ENCODE measurements around the gene GCK.
"Not testable (repeated sequence)": the region's sequence is repeated elsewhere in the genome, so short reads cannot be mapped to it uniquely, and the experiment has no call there.

Gene GCK

DNA sequence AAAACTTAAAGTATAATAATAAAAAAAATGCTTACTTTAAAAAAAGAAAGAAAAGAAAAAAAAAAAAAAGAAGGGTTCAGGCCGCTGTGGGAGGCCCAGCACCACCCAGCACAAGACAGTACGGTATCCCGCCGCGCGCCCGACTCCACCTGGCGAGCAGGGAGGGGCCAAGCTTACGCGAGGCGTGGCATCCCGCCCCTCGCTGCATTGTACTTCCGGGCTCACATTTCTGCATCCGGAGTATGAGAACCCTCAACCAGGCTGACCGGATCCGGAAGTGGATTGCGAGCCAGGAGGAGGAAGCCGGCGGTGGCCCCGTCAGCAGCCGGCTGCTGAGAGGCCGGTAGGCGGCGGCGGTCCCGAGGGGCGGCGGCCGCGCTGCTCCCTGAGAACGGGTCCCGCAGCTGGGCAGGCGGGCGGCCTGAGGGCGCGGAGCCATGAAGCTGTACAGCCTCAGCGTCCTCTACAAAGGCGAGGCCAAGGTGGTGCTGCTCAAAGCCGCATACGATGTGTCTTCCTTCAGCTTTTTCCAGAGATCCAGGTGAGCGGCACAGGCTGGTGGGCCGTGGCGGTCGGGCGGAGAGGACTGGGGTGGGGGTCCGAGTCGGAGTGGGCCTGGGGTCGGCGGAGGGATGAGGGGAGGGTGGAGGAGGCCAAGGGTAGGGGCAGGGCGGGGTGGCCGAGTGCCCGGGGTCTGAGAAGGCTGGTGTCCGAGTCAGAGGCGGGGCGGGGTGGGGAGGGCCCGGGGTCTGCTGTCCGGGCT is 11.6 kb upstream of the GCK start, which contains the start of gene YKT6:
Gene YKT6 (plus strand): TSS at position 280 of the 763 bp plus-strand sequence. CDS start 158 bp downstream, at position 438.
- peak; percentile 95 to 97 for DNase-seq

DNA sequence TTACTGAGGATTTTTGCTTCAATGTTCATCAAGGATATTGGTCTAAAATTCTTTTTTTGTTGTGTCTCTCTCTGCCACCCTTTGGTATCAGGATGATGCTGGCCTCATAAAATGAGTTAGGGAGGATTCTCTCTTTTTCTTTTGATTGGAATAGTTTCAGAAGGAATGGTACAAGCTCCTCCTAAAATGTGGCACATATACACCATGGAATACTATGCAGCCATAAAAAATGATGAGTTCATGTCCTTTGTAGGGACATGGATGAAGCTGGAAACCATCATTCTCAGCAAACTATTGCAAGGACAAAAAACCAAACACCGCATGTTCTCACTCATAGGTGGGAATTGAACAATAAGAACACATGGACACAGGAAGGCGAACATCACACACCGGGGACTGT is 10.9 kb upstream of the GCK start:
- not testable (repeated sequence) for DNase-seq

DNA sequence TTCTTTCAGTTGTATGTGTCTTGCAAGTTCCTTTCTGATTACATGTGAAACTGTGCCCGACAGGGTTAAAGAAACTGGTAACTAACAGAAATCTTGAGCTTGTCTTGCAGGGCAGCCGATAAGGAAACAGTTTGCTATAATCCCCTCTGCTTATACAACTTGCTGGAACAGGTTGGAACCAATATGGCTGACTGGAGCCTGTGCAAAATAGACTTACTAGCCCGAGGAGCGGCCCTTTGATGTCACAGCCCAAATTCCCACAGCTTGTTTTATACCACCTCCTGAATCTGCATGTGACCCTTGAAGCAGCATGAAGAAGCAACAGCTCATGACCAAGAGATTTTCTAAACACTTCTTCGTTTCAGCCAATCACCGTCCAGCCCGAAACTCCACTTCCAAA is 8.2 kb upstream of the GCK start:
- no peak for DNase-seq

GRCh38 chr7:44196450-44196872 is 7.2 kb upstream of the GCK start:
- DNase-seq, result peak; percentile 56 to 73

GRCh38 chr7:44195889-44196288 is 6.7 kb upstream of the GCK start:
- DNase-seq, result peak in 1 of 2 donors; percentile 14

GRCh38 chr7:44194562-44195145 is 5.4 kb upstream of the GCK start:
- no peak for DNase-seq

- no peak for DNase-seq
Measured at GRCh38 chr7:44194069-44194468, 4.8 kb upstream of the GCK start.

- no peak for DNase-seq
Measured at GRCh38 chr7:44193011-44193802, 4.0 kb upstream of the GCK start.

- DNase-seq, result no peak
Measured at GRCh38 chr7:44191171-44191570, 1.9 kb upstream of the GCK start.

DNA sequence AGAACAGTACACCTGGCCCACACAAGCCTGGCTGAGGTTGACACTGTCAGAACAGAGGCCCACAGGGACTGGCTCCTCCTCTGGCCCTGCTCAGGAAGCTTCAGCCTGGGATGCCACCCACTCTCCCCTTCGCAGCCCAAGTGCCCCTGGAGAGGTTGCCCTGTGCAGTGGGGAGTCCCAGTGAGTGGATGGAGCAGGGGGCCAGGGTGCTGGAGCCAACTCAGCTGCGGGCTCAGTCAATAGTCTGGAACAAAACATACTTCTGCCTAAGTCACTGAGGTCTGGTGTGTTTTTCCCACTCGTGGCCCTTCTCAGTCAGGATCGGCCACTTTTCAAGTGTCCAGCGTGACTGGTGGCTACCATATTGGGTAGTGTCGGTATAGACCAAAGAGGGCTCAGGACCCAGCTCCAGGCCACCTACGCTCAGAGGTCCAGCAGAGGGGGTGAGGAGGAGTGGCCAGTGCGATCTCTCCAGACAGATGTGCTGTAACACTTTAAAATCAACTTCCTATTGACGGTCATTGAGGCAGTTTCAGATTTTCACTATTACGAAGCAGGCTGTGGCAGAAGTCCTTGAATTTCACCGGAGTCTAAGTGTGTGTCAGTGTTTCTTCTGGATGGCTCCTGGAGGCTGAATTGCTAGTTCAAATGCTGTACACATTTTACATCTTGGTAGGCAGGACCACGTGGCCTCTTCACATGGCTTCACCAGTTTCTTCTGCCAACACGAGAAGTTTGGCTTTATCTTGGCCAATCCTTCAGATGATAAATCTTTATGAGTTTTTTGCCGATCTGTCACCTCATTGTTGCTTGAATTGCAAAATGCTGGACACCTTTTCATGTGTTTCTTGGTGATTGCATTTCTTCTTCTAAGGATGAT is 994 bp upstream of the GCK start:
- no peak for DNase-seq

DNA sequence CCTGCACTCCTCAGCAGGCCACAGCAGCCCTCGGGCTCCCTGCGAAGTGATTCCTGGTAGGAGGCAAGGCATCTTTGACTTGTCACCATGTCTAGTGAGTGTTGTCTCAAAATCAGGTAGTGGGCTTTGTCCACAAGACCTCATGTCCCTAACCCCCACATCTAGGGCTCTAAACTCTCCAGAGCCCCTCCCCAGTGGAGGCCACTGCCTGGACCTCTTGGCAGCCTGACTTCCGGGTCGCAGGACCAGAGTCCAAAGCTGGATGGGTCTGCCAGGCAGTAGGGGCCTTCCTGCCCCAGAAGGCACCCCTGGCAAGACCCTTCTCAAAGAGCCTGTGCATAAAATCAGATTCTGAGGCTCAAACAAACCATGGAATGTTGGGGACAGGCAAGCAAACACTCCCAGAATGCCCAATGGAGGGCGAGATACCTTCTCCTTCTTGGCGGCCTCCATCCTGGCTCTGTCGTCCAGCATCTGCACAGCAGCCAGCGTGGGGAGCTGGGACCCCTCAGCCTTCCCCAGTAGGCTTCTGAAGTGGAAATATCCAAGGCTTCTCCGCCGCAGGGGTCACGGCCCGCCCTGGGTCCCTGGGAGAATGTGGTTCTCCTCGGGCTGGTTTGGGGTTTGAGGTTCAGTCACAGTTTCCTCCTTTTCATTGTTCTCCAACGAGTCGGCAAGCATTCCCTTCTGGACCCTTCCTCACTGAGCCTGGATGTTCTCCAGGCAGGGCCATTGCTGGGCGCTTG is 586 bp downstream of the GCK start:
- DNase-seq, result no peak

DNA sequence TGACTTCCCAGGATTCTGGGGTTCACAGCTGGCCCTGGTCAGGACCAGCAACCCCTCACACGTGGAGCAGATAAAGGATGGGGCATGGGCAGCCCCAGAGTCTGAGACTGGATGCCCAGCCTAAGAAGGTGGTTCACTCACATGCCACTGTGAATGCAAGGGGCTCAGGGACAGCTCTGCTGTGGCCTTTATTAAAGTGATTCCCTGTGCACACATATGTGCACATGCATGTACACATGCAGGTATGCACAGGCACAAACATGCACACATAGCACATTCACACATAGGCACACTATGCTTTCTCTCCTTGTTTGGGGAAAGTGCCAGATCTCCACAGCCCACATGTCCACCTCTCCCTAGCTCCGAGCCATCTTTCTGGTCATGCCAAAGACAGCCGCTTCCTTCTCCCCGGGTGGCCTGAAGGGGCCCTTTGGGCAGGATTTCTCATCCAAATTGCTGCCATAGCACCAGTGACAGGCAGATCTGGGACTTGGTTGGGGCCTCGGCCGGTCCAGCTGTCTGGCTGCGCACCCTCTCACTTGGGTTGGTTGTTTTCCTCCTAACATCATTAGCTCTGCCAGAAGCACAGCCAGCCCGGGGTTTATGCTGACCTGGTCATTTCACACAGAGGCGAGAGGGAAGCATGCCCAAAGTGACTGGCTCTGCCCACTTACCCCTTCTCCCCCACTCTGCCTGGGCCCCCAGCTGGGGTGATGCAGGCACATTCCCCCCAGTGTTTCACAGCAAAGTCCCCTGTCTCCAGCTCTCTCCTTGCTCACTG is 1.4 kb downstream of the GCK start:
- no peak for DNase-seq

- DNase-seq, result no peak
Measured at GRCh38 chr7:44186736-44187135, 2.5 kb downstream of the GCK start.

DNA sequence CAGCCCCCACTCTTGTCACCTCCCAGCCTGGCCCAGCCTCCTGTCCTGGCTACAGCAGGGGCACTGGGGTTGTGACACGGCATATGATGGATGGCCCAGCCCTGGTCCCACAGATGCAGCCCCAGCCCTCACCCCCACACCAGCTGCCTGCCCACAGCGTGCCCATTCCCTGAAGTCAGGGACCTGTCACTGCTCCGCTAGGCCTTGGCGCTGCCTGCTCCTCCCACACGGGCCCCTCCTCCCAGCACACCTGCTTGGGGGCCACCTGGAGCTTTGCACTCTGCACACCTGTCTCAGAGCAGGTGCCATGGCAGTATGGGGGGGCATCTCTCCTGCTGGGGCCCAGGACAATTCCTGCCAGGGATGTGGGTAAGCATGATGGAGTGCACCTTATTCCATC is 3.5 kb downstream of the GCK start:
- DNase-seq, result no peak

DNA sequence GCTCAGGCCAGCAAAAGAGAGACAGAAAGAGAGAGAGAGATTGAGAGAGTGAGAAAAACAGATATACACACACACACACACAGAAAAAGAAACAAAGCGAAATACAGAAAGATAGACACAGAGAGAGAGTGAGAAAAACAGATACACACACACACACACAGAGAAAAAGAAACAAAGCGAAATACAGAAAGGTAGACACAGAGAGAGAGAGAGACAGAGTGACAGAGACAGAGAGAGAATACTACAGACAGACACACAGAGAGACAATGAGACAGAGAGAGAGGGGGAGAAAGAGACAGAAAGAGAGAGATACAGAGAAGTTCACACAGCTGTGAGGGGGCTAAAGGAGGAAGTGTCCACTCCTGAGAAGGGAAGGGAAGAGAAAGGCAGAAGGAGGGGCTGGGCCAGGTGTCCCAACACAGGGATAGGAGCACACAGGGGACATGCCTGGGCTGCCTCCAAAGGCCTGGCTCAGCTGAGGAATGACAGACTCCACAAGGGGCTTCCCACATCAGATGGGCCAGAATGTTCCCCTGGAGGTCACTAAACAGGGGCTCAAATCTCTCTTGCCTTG is 4.3 kb downstream of the GCK start:
- DNase-seq, result no peak

DNA sequence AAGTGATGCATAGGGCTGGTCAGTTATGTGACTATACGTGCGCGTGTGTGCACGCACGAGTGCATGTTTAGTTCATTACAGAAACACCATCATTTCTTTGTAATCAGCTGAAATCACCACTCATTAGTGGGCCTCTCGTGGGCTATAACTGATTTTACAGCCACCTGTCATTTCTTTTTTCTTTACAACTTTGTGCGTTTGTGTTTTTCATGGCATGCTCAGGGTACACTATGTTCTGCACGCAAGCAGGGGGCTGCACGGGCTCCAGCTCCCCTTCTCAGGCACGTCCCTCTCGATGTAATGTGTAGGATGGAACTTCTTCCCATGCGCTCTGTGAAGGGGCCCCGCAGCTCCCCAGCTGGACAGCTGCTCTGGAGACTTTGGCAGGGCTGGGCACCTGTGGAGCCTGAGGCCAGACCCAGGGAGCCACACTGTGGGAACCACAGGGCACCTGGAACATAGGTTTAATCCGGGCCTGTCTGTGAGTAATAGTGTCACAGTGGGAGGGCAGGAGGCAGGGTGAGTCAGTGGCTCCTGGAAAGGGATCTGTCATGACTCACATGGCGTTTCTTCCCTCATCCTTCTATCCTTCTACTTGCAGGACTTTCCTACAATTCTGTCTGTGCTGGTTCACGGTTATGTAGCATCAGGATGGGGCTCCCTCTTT is 4.9 kb downstream of the GCK start:
- no peak for DNase-seq

DNA sequence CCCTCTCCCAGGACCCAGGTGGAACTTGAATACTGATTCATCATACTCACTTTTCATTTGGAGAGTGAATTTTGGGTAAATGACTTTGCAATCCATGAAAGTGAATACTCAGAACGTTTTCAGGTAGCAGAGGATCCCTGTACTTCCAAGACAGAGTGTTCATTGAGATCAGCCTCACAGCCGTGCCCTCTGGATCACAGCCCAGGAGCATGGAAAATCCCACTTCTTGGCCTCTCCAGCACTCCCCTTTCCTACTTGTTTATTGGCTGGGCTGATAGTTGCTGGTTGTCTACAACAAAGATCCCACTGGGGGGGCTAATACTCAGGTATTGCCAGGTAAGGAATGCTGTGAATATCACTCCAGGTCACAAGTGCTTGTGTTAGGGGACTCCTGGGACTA is 5.9 kb downstream of the GCK start:
- DNase-seq, result no peak

- DNase-seq, result no peak
Measured at GRCh38 chr7:44182827-44183226, 6.4 kb downstream of the GCK start.

DNA sequence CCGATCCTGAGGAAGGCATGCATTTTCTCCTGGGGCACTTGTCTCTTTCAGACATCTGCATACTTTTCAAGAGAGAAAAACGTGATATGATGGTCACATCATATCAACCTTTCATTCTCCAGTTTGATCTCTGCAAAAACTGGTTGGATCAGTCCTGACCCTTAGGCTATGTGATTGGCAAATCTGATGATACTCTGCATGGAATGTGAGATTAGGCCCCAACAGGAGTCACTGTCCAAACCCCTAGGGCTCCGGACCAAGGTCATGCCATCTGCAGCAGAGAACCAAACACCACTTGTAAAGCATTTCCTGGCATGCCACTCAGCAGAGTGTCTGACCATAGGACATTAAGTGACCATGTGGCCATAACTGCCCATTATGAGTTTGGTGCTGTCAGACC is 8.6 kb downstream of the GCK start:
- DNase-seq, result no peak

- DNase-seq, result no peak
Measured at GRCh38 chr7:44177570-44178131, 11.6 kb downstream of the GCK start.

Data from inflammatory macrophage (primary cell).